Suprapubic skin (tissue), 4 donors: ENCODE measurements around the gene PRLR.

ENCODE experiments used
- CTCF ChIP-seq, 2 donors: fragments of 200-600 bp in 1 of 2; fragments of 450-650 bp in 1 of 2; sonication (generic) in 1 of 2; IDR thresholded peaks; one replicate each; pipeline ENCODE4 v1.5.1; 2016 to 2019; ENCODE audit warnings: antibody characterized with exemption in 2 of 2, mild to moderate bottlenecking in 1 of 2, moderate library complexity in 1 of 2
- POLR2A ChIP-seq, 2 donors: fragments of 450-650 bp; IDR thresholded peaks; one replicate each; pipeline ENCODE4 v1.6.1; 2017; ENCODE audit warnings: antibody characterized with exemption in 2 of 2, mild to moderate bottlenecking in 2 of 2, moderate library complexity in 2 of 2
- POLR2AphosphoS5 ChIP-seq, 3 donors: sonication (generic); formaldehyde crosslinking; IDR thresholded peaks; one replicate each; pipeline ENCODE4 v1.6.1; 2017; ENCODE audit warnings: antibody characterized with exemption in 3 of 3

GRCh38 chr5:35252963-35253362 lies 22.7 kb upstream of the PRLR start:
- no peak for TF ChIP-seq CTCF (IDR thresholded peaks at IDR 0.05)
- TF ChIP-seq POLR2A (IDR thresholded peaks at IDR 0.05) = no peak
- TF ChIP-seq POLR2AphosphoS5 (IDR thresholded peaks at IDR 0.05) = no peak
